GM12891 (cell line): ENCODE data around the gene TCF15.

ENCODE experiments used
- POLR2A ChIP-seq: IDR thresholded peaks from 2 replicates; pipeline ENCODE4 v1.6.1; 2011; ENCODE audit warnings: low read depth, low read length, control low read depth
- POLR2AphosphoS5 ChIP-seq: IDR thresholded peaks from 2 replicates; pipeline ENCODE4 v1.6.1; 2011; ENCODE audit warnings: low read depth, low read length, control low read depth
- POU2F2 ChIP-seq: IDR thresholded peaks from 2 replicates; pipeline ENCODE4 v1.6.1; 2011; ENCODE audit warnings: low read depth, mild to moderate bottlenecking, control low read depth, low read length, moderate library complexity
- SPI1 ChIP-seq: IDR thresholded peaks from 2 replicates; pipeline ENCODE4 v1.6.1; 2011; ENCODE audit warnings: low read depth, low read length, control low read depth
- TAF1 ChIP-seq: IDR thresholded peaks from 2 replicates; pipeline ENCODE4 v1.6.1; 2011; ENCODE audit warnings: low read depth, low read length, control low read depth

DNA sequence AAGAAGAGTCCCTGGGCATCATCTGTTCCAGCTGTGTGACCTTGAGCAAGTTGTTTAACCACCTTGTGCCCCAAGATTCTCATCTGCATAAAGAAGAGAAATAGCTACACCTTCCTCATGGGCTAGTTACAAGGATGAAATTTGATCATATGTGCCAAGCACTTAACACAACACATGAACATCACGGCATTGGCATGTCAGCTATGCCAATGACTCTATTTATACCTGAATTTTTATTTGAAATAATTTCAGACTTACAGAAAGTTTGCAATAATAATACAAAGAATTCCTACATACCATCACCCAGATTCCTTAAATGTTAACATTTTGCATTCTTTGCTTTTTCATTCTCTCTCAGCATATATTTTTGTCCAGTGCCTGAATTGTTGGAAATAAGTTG, 21.0 kb upstream of the TCF15 start:
- no peak for TF ChIP-seq POLR2A
- no peak for TF ChIP-seq TAF1
- no peak for TF ChIP-seq POLR2AphosphoS5
- no peak for TF ChIP-seq SPI1
- TF ChIP-seq POU2F2: no peak
